ENCODE data around the gene CEP44.

The CEP44 gene

DNA sequence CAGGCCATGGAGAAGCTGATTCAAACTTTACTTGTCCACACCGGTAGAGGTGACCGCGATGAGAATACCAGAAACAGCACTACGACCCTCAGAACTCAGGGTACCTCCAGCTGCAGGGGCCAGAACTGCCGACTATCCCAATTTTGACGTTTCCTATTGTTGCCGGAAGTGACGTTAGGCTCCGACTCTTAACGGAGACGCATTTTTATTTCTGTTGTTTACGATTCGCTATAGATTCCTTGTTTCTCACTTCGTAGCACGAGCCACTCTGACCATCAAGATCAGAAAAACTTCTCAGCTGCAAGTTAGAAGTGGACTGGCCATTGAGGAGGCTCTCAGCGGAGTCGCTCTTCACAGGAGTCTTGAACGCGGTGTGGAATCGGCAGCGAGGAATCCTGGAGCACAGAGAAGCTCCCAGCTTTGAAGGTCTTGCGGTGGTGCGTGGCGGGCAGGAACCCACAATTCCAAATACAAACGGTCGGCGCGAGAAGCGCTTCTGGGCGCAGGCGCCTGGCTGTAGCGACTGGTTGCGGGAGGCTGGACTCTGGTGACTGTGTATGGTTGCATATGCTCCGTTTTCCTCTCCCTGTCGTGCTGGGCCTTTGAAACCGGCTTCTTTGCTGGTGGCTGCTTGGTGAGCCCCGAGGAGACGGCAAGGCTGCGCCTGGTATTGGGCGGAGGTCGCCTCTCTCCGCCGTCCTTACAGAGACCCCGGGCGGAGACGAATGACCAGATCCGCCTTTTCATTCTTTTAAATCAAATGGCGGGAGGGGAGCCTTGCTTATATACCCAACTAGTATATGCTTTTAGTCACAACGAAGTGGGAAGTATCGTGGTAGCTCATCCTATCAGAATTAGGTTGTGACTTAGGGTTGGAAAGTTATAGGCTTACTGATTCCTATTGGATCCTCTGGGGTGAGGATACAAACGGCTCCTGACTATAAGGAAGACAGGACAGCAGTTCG is at the start of gene CEP44, which contains the start of gene FBXO8:
Gene CEP44, plus strand, starts transcription at position 405 of the 965 bp plus-strand sequence. CDS start 15,211 bp downstream, outside the sequence.
Gene FBXO8, minus strand, starts transcription at position 161 of the 965 bp plus-strand sequence. CDS start 20,575 bp downstream, outside the sequence.
- peak; percentile 64 to 69 for ATAC-seq

- ATAC-seq, result no peak
These were observed 47.4 kb upstream of the CEP44 start for GRCh38 chr4:174236359-174236758.

DNA sequence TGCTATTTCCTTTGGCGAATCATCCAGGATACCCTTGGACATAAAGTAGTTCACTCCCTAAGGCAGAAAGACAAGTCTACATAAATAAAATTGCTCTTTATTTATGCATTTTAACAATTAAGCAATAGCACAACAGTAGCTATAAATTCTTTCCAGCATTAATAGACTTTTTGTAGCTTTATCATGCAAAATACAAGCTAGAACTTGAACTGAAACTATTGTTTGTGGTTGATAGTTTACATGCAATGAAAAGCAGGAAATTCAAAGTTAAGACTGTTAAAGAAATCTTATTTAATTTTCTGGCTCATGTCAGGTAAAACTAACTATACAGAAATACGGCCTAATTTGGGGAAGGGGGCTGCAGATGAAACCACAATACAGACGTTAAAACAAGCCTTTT is 42.5 kb upstream of the CEP44 start:
- no peak for ATAC-seq

DNA sequence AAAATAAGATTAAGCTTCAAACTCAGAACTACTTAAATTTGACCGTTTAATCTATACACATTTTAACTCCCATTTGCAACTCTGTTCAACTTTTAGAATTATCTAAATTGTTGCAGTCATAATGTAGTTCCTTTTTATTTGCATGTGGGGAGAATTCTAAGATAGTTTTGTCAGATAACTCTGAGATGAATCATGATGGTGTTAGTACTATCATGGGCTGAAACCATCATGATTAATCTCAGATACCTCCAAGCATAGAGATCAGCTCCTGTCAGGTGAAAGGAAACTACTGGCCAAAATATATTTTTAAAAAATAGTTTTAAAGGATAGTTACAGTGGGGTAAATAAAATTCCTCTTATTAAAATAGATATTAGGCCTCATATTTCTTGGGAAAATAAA is 39.3 kb upstream of the CEP44 start:
- peak; percentile 73 to 74 for ATAC-seq

DNA sequence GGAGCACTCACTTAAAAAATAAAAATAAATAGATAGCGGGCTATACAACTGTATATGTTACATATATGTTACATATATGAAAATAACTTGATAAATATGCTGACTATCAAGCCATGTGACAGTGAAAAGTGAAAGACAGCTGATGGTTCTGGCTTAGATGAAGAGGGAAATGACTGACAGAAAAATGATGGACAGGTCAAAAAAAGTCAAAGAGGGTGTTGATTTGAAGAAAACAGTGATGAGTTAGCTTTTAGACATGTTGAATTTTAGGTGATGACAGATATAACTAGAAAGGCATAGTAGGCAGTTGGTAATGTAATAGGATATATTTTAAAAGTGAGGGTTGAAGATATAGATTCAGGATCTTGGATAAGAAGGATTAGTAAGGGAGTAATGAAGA is 38.0 kb upstream of the CEP44 start:
- no peak for ATAC-seq

- no peak for ATAC-seq
These were observed 35.3 kb upstream of the CEP44 start for GRCh38 chr4:174248407-174248806.

DNA sequence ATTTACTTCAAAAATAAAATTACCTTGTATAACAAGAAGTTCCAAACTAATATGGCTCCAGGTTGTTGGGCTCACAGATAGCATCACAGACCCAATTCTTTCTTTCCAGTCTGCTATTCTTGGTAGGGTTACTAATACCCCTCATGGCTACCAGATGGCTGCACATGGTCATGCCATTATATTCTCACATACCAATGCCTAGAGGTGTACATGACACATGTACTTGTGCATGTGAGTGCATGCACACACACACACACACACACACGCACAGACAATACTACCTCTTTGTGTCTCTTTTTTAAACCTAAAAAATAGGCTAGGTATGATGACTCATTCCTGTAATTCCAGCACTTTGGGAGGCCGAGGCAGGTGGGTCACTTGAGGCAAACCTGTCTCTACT is 31.3 kb upstream of the CEP44 start:
- no peak for ATAC-seq

DNA sequence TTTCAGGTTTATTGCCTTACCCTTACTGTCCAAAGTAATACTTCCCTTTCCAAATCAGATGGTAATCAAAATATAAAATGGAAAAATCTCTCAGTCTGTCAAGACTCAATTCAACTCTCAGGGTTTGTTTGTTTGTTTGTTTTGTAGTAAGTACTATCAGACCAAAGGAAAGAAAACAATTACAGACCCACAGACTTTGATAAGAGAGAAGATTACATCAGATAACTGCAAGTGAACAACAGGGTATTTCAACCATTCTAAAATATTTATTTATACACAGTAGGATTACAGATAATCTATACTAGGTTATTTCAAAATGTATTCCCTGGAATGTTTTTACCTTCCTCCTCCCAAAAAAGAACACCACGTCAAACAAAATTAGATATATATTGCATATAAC is 29.1 kb upstream of the CEP44 start:
- no peak for ATAC-seq

GRCh38 chr4:174255374-174255773 is 28.3 kb upstream of the CEP44 start:
- ATAC-seq, result no peak

DNA sequence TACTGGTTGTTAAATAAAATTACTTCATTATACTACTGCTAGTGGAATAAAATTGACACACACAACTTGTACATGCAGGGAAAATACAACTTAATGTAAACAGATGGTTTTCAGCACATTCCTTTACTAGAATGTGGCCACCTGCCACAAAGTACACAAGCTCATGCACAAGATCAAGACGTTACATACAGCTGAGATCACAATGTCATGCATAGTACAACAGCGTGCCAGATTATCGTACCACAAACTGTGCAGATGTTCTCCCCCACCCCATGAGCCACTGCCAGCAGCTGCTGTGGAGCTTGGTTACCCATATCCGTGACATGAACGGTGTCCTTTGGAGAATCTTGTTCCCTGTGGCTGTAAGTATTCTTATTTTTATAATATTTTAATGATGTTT is 27.9 kb upstream of the CEP44 start:
- no peak for ATAC-seq

DNA sequence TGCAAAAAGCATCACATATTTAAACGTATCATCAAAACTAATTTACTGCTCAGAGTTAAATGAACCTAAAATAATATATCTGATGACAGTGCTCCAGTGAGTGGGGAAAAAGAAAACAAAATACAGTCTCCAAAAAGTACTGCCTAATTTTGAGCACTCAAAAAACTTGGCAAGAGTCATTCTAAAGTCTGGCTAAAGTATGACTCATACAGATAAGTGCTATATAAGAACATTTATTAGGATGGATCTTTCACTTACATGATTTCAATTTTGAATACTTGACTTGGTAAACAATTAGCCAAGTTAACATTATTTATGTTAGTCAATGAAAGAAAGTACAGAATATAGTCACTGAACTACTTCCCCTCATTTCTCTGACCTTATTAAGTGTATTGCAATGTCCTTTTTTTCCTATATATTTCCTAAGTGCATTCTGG is 27.4 kb upstream of the CEP44 start:
- no peak for ATAC-seq

GRCh38 chr4:174259580-174259979 is 24.1 kb upstream of the CEP44 start:
- ATAC-seq, result no peak

DNA sequence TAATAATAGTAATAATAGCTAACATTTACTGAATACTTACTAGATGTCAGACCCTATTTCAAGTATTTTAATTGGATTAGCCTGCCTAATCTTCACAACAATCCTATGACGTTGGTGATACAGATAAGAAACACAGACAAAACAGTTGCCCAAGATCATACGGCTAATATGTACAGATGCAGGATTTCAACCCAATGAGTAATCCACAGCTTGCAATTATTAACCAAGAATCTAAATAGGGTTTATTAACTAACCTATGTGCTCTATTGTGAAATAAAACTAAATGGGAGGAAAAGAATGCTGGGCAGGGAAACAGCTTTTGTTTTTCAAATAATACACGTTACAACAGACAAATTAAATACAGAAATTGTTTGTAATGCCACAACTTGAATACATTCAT is 23.6 kb upstream of the CEP44 start:
- ATAC-seq, result no peak

DNA sequence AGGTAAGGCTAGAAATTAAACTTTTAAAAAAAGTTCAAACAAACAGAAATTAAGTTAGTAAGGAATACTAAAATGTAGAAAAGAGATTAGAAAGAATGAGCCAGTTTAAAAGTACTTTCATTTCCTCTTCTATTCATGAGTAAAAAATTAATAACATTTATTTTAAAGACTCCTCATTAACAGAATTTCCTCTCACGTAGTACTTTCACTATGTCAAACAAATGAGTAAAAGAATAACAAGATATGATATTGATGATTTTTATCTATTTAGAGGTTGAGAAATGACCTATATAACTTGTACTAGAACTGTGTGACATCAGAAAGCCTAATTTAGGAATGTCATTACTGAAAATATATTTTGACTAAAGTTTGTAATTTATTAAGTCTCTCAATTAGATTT is 22.3 kb upstream of the CEP44 start:
- peak in 1 of 2 donors; percentile 53 for ATAC-seq

GRCh38 chr4:174262624-174263444 is 20.9 kb upstream of the CEP44 start:
- ATAC-seq, result no peak

- ATAC-seq, result no peak
These were observed 20.3 kb upstream of the CEP44 start for GRCh38 chr4:174263445-174263736.

- ATAC-seq, result no peak
These were observed 17.8 kb upstream of the CEP44 start for GRCh38 chr4:174265916-174266315.

DNA sequence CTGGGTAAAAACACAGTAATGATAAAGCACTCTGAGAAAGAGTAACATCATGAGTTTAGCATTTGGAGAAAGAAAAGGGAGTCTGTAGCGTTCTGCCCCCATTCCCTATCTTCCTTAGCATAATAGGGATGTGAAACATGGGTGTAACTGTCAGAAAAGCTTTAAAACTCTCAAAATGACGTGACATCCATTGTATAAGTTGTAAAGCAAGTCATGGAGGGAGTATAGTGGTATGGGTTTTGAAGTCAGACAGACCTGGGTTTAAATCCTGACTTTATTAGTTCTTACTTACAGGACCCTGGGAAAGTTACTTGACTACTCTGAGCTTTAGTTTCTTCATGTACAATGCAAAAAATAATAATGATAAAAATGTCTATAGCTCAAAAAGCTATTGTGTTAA is 17.3 kb upstream of the CEP44 start:
- no peak for ATAC-seq

DNA sequence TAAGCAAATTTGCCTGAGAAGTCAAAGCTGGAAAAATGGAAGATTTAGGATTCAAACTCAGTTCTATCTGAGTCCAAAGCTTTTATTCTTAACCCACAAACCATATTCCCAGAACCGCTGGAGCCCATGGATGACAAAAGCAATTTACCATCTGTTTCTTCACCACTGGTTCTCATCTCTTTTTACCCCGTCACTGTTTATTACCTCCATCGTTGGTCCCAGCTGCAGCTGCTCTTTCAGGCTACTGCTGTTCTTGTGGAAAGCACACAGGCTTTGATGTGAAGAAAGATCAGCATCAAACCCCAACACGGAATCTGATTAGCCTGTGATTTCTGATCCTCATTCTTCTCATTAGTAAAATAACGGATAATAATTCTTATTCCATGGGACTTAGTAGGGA is 9.8 kb upstream of the CEP44 start:
- ATAC-seq, result no peak

GRCh38 chr4:174274436-174274835 is 9.3 kb upstream of the CEP44 start:
- no peak for ATAC-seq

GRCh38 chr4:174275101-174275500 is 8.6 kb upstream of the CEP44 start:
- ATAC-seq, result peak in 1 of 2 donors; percentile 9

DNA sequence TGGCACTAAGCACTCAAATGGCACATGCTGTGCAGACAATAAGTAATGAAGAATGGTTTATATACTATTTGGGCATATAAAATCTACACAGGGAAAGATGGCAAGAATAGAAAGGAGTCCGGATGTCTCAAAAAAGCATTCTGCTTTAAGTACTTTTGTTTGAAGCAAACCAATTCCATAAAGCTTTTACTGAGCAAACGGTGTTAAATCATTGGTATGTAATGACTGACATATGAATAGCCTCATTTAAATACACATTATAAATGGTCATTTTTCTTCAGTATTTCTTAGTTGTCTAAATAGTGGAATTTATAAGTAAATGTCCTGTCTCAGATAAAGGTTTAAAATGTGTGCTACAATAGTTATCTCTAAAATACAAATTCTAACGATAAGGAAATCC is 6.3 kb upstream of the CEP44 start:
- no peak for ATAC-seq

DNA sequence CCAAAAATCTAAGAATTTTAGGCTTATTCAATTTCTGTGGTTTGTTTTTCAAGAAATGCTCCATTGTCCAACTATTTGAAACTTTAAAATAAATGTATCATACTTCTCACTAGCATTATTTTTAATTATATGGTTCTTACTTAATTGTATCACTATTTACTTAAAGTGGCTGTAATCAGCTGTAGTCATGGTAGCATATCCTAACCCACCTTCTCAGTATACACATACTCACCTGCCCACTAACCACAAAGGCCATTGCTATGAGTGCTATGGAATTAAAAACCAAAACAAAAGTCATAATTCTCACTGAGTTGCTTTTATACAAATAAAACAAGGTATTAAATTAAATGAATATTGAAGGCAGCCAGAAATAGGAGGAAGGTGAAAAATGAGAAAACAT is 5.2 kb upstream of the CEP44 start:
- ATAC-seq, result peak; percentile 23 to 34
